Activated T-cell treated with anti-CD3 and anti-CD28 coated beads for 4 hours (primary cell): ENCODE results near the gene SYDE1.

Source experiments
- DNase-seq: peaks from one replicate; pipeline ENCODE4 v3.0.0-alpha.2; 2020

The SYDE1 gene

GRCh38 chr19:15108845-15109767 is 1.9 kb downstream of the SYDE1 start:
- DNase-seq, result no peak

DNA sequence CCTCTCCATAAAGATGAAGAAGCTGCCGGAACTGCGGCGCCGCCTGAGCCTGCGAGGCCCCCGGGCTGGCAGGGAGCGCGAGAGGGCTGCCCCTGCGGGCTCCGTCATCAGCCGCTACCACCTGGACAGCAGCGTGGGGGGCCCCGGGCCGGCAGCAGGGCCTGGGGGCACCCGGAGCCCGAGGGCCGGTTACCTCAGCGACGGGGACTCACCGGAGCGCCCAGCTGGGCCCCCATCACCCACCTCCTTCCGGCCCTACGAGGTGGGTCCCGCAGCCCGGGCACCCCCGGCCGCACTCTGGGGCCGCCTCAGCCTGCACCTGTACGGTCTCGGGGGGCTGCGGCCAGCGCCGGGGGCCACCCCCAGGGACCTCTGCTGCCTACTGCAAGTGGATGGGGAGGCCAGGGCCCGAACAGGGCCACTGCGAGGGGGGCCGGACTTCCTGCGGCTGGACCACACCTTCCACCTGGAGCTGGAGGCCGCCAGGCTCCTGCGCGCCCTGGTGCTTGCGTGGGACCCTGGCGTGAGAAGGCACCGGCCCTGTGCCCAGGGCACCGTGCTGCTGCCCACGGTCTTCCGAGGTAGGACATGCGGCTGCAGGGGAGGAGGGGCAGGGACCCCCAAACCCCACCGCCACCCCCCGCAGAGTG is 2.7 kb downstream of the SYDE1 start:
- DNase-seq, result no peak

GRCh38 chr19:15110418-15110815 is 3.2 kb downstream of the SYDE1 start:
- DNase-seq, result no peak

GRCh38 chr19:15111758-15112157 is 4.6 kb downstream of the SYDE1 start:
- DNase-seq, result no peak

DNA sequence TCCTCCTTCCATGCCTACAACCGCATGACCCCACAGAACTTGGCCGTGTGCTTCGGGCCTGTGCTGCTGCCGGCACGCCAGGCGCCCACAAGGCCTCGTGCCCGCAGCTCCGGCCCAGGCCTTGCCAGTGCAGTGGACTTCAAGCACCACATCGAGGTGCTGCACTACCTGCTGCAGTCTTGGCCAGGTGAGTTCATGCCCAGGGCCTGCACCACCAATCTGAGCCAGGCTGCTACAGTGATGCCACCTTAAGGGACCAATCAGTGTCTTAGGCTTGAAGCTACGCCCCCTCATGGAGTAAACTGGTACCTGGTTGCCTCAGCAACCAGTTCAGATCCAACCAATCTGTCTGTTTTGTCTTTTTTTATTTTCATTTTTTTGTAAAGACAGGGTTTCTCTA is 5.2 kb downstream of the SYDE1 start:
- DNase-seq, result no peak

- DNase-seq, result no peak
These were observed 6.3 kb downstream of the SYDE1 start for GRCh38 chr19:15113245-15114152.

DNA sequence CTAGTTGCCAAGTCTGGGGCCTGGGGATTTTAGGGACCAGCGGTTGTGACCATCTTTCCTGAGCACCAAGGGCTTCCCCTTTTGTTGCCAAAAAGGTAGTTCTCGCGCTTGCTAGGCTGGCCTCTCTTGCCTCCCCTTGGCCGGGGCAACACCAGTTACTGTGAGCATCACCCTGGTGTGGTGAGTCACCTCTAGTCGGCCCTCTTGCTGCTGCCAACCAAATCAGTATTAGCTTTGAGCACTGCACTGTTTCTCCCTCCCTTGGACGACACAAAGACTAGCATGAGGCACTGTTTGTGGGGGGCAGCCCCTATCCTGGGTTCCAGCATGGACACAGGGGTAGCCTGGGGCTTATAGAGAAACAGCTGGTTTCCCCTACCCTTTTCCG is 6.9 kb downstream of the SYDE1 start:
- DNase-seq, result no peak

GRCh38 chr19:15115080-15115479 is 7.9 kb downstream of the SYDE1 start:
- DNase-seq, result no peak

DNA sequence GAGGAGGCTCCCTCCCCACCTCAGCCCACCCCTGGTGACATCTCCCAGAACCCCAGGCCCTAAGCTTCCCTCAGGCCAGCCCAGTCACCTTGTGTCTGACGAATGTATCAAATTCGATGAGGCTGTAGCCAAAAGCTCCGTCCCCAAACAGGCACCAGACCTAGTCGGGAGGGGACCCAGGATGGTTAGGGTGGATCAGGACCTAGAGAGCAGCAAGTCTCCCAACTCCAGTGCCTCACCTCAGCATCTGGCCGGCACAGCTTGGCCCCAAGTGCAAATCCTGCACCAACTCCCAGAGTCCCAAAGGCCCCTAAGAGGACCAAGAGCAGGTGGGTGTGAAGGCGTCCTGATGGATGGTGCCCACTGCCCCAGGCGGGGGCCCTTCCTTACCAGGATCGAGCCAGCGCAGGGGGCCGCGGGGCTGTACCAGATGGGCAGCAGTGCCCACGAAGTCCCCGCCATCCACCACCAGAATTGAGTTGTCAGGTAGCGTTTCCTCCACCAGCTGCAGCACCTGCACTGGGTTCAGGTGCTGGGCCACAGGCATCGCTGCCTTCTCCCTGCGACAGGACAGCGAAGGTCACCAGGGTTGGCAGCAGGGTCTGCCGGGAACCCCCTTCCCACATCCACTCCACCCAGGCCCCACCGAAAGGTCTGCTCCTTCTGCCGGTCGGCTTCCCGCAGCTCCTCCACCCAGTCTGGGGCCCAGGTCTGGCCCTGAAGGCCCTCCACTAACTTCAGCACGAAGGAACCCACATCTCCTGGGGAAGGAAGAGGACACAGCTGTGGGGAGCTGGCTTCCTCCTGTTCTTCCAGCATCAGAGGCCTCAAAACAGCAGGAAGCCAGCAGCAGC is 8.8 kb downstream of the SYDE1 start:
- DNase-seq, result no peak

DNA sequence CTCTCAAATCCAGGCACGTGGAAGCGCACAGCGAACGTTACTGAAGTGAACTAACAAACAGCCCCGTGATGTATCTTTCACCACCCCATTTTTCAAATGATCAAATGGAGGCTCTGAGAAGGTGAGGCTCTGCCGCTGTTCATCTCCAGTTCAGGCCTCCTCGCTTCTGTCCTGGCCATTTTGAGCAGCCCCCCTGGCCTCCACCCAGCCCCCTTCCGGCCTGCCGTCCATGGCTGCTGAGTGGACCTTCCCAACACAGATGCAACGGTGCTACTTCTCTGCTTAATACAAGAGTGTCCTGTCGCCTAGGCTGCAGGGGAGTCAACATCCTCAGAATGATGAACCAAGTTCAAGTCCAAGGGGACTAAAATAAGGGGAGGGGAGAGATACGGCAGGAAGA is 9.7 kb downstream of the SYDE1 start:
- no peak for DNase-seq

DNA sequence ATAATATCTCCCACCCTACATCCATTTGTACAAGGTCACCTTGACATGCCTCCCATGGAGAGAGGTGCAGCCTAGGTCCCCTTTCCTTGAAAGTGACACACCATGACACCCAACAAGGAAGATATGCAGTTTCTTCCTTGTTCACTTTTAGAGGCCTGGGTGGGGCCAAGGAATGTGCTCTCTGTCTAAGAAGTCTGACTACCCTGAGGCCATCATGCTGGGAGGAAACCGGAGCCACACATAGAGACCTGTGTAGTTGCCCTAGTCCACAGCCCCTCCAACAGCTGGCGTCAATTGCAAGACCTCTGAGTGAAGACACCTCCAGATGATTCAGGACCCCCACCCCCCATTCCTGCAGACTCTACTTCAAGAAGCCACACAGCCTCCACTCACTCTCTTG is 11.0 kb downstream of the SYDE1 start:
- DNase-seq, result no peak

DNA sequence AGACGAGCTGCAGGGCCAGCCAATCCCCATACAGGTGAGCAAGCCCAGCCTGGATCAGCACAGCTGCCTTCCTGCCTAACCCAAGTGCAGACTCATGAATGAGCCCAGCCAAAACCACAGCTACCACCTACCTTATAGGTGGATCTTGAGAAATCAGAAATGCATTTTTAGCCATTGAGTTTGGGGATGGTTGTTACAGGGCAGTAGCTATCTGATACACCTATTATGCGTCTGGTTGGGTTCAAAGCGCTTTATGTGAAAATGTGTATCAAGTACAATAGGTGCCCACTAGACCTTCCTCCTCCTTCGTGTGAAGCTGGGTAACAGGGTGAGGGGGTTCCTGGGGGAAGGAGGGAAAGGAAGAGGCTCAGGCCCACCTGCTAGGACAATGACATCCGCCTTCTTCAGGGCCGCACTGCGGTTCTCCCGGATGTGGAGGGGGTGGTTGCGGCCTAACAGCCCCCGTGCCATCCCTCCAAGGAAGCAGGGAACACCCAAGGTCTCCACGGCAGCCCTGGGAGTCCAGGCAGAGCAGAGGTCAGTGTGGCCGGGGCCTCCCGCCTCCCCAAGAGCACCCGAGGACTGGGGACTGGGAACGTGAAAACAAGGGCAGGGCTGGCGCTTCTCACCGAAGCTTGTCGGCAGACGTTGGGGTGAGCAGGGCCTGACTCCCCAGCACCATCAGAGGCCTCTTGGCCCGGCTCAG is 11.7 kb downstream of the SYDE1 start:
- DNase-seq, result no peak

- no peak for DNase-seq
These were observed 13.2 kb downstream of the SYDE1 start for GRCh38 chr19:15120135-15121026.

DNA sequence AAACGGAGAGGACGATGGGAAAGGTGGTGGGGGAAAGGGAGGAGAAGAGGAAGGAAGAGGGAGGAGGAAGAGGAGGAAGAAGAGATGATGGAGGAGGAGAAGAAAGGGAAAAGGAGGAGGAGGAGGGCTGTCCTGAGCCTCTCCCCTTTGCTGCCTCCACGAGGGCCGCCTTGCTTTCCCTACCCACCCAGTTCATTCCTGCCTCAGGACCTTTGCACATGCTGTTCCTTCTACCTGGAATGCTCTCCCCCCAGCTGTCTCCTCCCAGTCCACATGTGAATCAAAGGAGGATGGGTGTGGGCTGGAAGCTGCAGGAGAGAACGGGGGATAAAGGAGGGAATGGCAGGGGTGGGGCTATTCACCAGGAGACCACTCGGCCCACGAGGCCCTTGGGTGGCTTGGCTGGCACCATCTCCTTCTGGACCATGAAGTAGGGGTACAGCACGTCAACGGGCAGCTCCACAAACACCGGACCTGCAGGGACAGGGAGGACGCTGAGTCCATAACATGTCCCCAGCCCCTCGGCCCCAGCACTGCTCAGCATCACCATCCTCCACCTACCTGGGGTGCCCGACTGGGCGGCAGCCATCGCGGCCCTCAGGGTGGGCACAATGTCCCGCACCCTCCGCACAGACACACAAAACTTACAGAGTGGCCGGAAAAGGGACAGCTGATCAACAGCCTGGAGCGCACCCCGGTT is 15.3 kb downstream of the SYDE1 start:
- no peak for DNase-seq

- DNase-seq, result no peak
These were observed 16.1 kb downstream of the SYDE1 start for GRCh38 chr19:15123031-15123890.

- no peak for DNase-seq
These were observed 16.7 kb downstream of the SYDE1 start for GRCh38 chr19:15123900-15124299.

- DNase-seq, result no peak
These were observed 17.5 kb downstream of the SYDE1 start for GRCh38 chr19:15124572-15125231.
